A673 (cell line): ENCODE measurements around the gene TMPRSS11F. TPM values are rescaled to one million over a fixed set of nuclear protein-coding genes. Genes with fewer than 3 reads are reported as not detected.

Source experiments
- BruUV-seq: library from RNA; stranded (reverse); fragments of 400-500 nt; replicated peaks from 2 replicates; lab custom pipeline; 2021; lab: Mats Ljungman, UMichigan
- CTCF ChIA-PET: fragments of 300-600 bp; sonication (Branson Sonifier 250); formaldehyde crosslinking; loops from one replicate; lab custom pipeline; 2022; ENCODE audit warnings: antibody characterized with exemption; lab: Charles Lee
- POLR2A ChIA-PET: fragments of 300-600 bp; sonication (Branson Sonifier 250); formaldehyde crosslinking; loops from one replicate; lab custom pipeline; 2022; ENCODE audit warnings: antibody characterized with exemption; ENCODE audit not compliant: low non-redundant PET; lab: Charles Lee
- DNase-seq: peaks from one replicate; pipeline ENCODE4 v3.0.0-alpha.2; 2015; ENCODE audit warnings: low spot score
- H3K27ac ChIP-seq: fragments of 200-600 bp; sonication (generic); 2 replicates; pipeline ENCODE4 v1.5.1; 2016; ENCODE audit warnings: mixed run types, low read depth, mild to moderate bottlenecking, mixed read lengths, antibody characterized with exemption, low read length; ENCODE audit not compliant: poor library complexity, severe bottlenecking
- H3K27me3 ChIP-seq: fragments of 200-600 bp; sonication (generic); replicated peaks from 2 replicates; pipeline ENCODE4 v1.6.1; 2017; ENCODE audit warnings: mixed run types, low read depth, mild to moderate bottlenecking, mixed read lengths, antibody characterized with exemption, low read length; ENCODE audit not compliant: insufficient read depth, poor library complexity
- H3K36me3 ChIP-seq: fragments of 200-600 bp; sonication (generic); 2 replicates; pipeline ENCODE4 v1.6.1; 2016; ENCODE audit warnings: mixed run types, mild to moderate bottlenecking, mixed read lengths, antibody characterized with exemption, low read length; ENCODE audit not compliant: insufficient read depth, poor library complexity, severe bottlenecking
- H3K4me1 ChIP-seq: fragments of 200-600 bp; sonication (generic); 2 replicates; pipeline ENCODE4 v1.6.1; 2017; ENCODE audit warnings: mixed run types, mild to moderate bottlenecking, mixed read lengths, antibody characterized with exemption, low read length; ENCODE audit not compliant: insufficient read depth, poor library complexity, severe bottlenecking
- H3K4me3 ChIP-seq: fragments of 200-600 bp; sonication (generic); 2 replicates; pipeline ENCODE4 v1.5.1; 2016; ENCODE audit warnings: low read depth, mixed run types, mild to moderate bottlenecking, mixed read lengths, low read length; ENCODE audit not compliant: poor library complexity, severe bottlenecking
- H3K9me3 ChIP-seq: fragments of 200-600 bp; sonication (generic); 2 replicates; pipeline ENCODE4 v1.6.1; 2016; ENCODE audit warnings: mixed run types, low read depth, mild to moderate bottlenecking, mixed read lengths, antibody characterized with exemption, low read length; ENCODE audit not compliant: poor library complexity, severe bottlenecking
- CTCF ChIP-seq: fragments of 300-800, 200-600 bp; sonication (generic); conservative IDR thresholded peaks from 2 replicates; pipeline ENCODE4 v1.5.1; 2017; ENCODE audit warnings: low read depth, mild to moderate bottlenecking, antibody characterized with exemption, low read length, moderate library complexity, mixed read lengths
- EZH2 ChIP-seq: fragments of 200-600 bp; sonication (generic); IDR thresholded peaks from 2 replicates; pipeline ENCODE4 v1.6.1; 2017; ENCODE audit warnings: borderline replicate concordance, low read depth, mild to moderate bottlenecking, mixed read lengths, antibody characterized with exemption, low read length; ENCODE audit not compliant: poor library complexity, severe bottlenecking
- intact Hi-C: fragments of 100-400 bp; cut with micrococcal nuclease; formaldehyde crosslinking; loops from one replicate; pipeline ENCODE4 v1.10.0; 2022; ENCODE audit not compliant: unreplicated experiment
- total RNA-seq: library from RNA; stranded (reverse); gene quantifications from 2 replicates; pipeline ENCODE4 v1.2.3, GENCODE V29; 2021

TMPRSS11F gene
- total RNA-seq, 1 experiment from 2014 or later: not detected

- no TSS peak for BruUV-seq
- Histone ChIP-seq H3K27me3 (no peaks in the 10 kb centered on the region), H3K9me3 (no peaks in the 10 kb centered on the region), H3K27ac (no peak overlapping the region), H3K4me3 (no peak overlapping the region), H3K36me3 (no peaks in the 10 kb centered on the region), H3K4me1 (no peaks in the 10 kb centered on the region)
- ChIA-PET CTCF (no interaction called here), POLR2A (no interaction called here)
- no peak for DNase-seq
- TF ChIP-seq CTCF (no peak), EZH2 (no peak)
- intact Hi-C loops: no loop called here
Measured at GRCh38 chr4:68011684-68012083, 118.0 kb downstream of the TMPRSS11F start.

Other genes starting within 250 kb of the TMPRSS11F start
- gene TMPRSS11D, start 245.9 kb downstream of the TMPRSS11F start, total RNA-seq: not detected in 2 replicates
- gene TMPRSS11A, start 166.4 kb downstream of the TMPRSS11F start, total RNA-seq: not detected in 2 replicates
- gene TMPRSS11B, start 115.8 kb upstream of the TMPRSS11F start, total RNA-seq: not detected in 2 replicates
- gene YTHDC1, start 220.2 kb upstream of the TMPRSS11F start, total RNA-seq: 45.3 and 51.9 TPM in 2 replicates